SK-N-SH (cell line): Measurements from ENCODE around the gene AP2A2.

ENCODE experiments used
- CHD2 ChIP-seq: fragments of 150-350 bp; IDR thresholded peaks from 2 replicates; pipeline ENCODE4 v1.6.1; 2018; ENCODE audit warnings: low read length; ENCODE audit not compliant: partially characterized antibody
- CTCF ChIP-seq: fragments of 200-600 bp; sonication (generic); IDR thresholded peaks from 2 replicates; pipeline ENCODE4 v1.6.1; 2017; ENCODE audit warnings: antibody characterized with exemption, mild to moderate bottlenecking, moderate library complexity
- EZH2phosphoT487 ChIP-seq: fragments of 200-600 bp; sonication (generic); IDR thresholded peaks from 2 replicates; pipeline ENCODE4 v1.6.1; 2017; ENCODE audit warnings: low read depth, mixed run types, mild to moderate bottlenecking, antibody characterized with exemption, moderate library complexity, borderline replicate concordance
- GATA2 ChIP-seq: sonication (generic); formaldehyde crosslinking; IDR thresholded peaks from 2 replicates; pipeline ENCODE4 v1.5.0; 2020; ENCODE audit warnings: mild to moderate bottlenecking, missing genetic modification reagents
- JUND ChIP-seq: IDR thresholded peaks from 2 replicates; pipeline ENCODE4 v1.4.0; 2012
- POLR2AphosphoS5 ChIP-seq: IDR thresholded peaks from 2 replicates; pipeline ENCODE4 v1.6.1; 2012; ENCODE audit warnings: low read depth, low read length
- TAF1 ChIP-seq: IDR thresholded peaks from 2 replicates; pipeline ENCODE4 v1.6.1; 2012; ENCODE audit warnings: low read depth, mild to moderate bottlenecking, low read length, moderate library complexity, borderline replicate concordance
- TEAD4 ChIP-seq: IDR thresholded peaks from 2 replicates; pipeline ENCODE4 v1.4.0; 2012; ENCODE audit warnings: mild to moderate bottlenecking, borderline replicate concordance; ENCODE audit not compliant: insufficient read depth

- TF ChIP-seq CTCF (no peak), EZH2phosphoT487 (no peak), CHD2 (no peak), JUND (no peak), TEAD4 (no peak), TAF1 (no peak), POLR2AphosphoS5 (no peak), GATA2 (no peak)
Observed at GRCh38 chr11:1002406-1002984, 76.8 kb downstream of the AP2A2 start.
